ENCODE results near the gene HARS1. TPM values are rescaled to one million over a fixed set of nuclear protein-coding genes. Genes with fewer than 3 reads are reported as not detected.

The HARS1 gene
- total RNA-seq, 1 donor from 2014 or later: 95.2 TPM

GRCh38 chr5:140634103-140634502 is 57.1 kb downstream of the HARS1 start:
- Mint-ChIP-seq H3K9me3 (ENCODE audit: unreplicated experiment) (peaks cover 13% of the 10 kb centered on the region), H3K27me3 (ENCODE audit: low read depth, unreplicated experiment) (no peaks in the 10 kb centered on the region), H3K36me3 (ENCODE audit: low read depth, unreplicated experiment) (peaks cover 2% of the 10 kb centered on the region), H3K4me1 (ENCODE audit: low read depth, unreplicated experiment) (peaks cover 4% of the 10 kb centered on the region), H3K4me3 (ENCODE audit: unreplicated experiment) (no peak overlapping the region), H3K27ac (ENCODE audit: unreplicated experiment) (no peak overlapping the region)
- Histone ChIP-seq H4K20me1 (ENCODE audit: insufficient read depth, low read length) (no peaks in the 10 kb centered on the region), H3K27me3 (ENCODE audit: insufficient read depth, low read length) (peaks cover 22% of the 10 kb centered on the region), H3K4me3 (ENCODE audit: insufficient read depth, low read depth, low read length) (no peak overlapping the region), H3K4me2 (ENCODE audit: low read length) (no peak overlapping the region), H2AFZ (ENCODE audit: low read depth, low read length) (no peak overlapping the region), H3K36me3 (ENCODE audit: insufficient read depth, low read length) (no peaks in the 10 kb centered on the region), H3K9me3 (ENCODE audit: insufficient read depth, low read depth, low read length) (peaks cover 4% of the 10 kb centered on the region), H3K4me1 (ENCODE audit: insufficient read depth, low read length) (peaks cover 16% of the 10 kb centered on the region), H3K79me2 (ENCODE audit: insufficient read depth, low read length) (no peaks in the 10 kb centered on the region), H3K27ac (ENCODE audit: low read depth, low read length) (no peak overlapping the region), H3K9ac (ENCODE audit: low read length) (no peak overlapping the region)
- DNase-seq (ENCODE audit: low read depth) (no peak), FAIRE-seq (no peak)
- TF ChIP-seq EZH2 (IDR thresholded peaks at IDR 0.05; ENCODE audit: insufficient read depth, low read length): no peak
- no peak for TF ChIP-seq CTCF (IDR thresholded peaks at IDR 0.05; ENCODE audit: insufficient read depth, low read depth, low read length)

- peaks cover 13% of the 10 kb centered on the region for H3K9me3 Mint-ChIP-seq (ENCODE audit: unreplicated experiment)
- no peak overlapping the region for H3K4me3 ChIP-seq (ENCODE audit: insufficient read depth, low read depth, low read length)
These were observed 57.7 kb downstream of the HARS1 start for GRCh38 chr5:140633501-140633900.

More at GRCh38 chr5:140633501-140633900, 57.7 kb downstream of the HARS1 start:
- Mint-ChIP-seq H3K27ac (ENCODE audit: unreplicated experiment) (no peak overlapping the region), H3K4me1 (ENCODE audit: low read depth, unreplicated experiment) (no peaks in the 10 kb centered on the region), H3K36me3 (ENCODE audit: low read depth, unreplicated experiment) (no peaks in the 10 kb centered on the region), H3K27me3 (ENCODE audit: low read depth, unreplicated experiment) (no peaks in the 10 kb centered on the region), H3K4me3 (ENCODE audit: unreplicated experiment) (no peak overlapping the region)
- Histone ChIP-seq H2AFZ (ENCODE audit: low read depth, low read length) (no peak overlapping the region), H3K36me3 (ENCODE audit: insufficient read depth, low read length) (no peaks in the 10 kb centered on the region), H3K4me1 (ENCODE audit: insufficient read depth, low read length) (peaks cover 16% of the 10 kb centered on the region), H3K9me3 (ENCODE audit: insufficient read depth, low read depth, low read length) (peaks cover 8% of the 10 kb centered on the region), H3K27me3 (ENCODE audit: insufficient read depth, low read length) (peaks cover 22% of the 10 kb centered on the region), H3K79me2 (ENCODE audit: insufficient read depth, low read length) (no peaks in the 10 kb centered on the region), H3K27ac (ENCODE audit: low read depth, low read length) (no peak overlapping the region), H4K20me1 (ENCODE audit: insufficient read depth, low read length) (no peaks in the 10 kb centered on the region), H3K4me2 (ENCODE audit: low read length) (peak overlapping the region; percentile 85), H3K9ac (ENCODE audit: low read length) (no peak overlapping the region)
- TF ChIP-seq CTCF (IDR thresholded peaks at IDR 0.05; ENCODE audit: insufficient read depth, low read depth, low read length): no peak
- TF ChIP-seq EZH2 (IDR thresholded peaks at IDR 0.05; ENCODE audit: insufficient read depth, low read length): no peak
- DNase-seq (ENCODE audit: low read depth) (no peak), FAIRE-seq (no peak)
